Pons (tissue), 1 donor: Measurements from ENCODE around the gene BMP7.

Experiments used
- DNase-seq: peaks from one replicate; pipeline ENCODE4 v3.0.0-alpha.2; 2016; ENCODE audit warnings: low spot score

The BMP7 gene

GRCh38 chr20:57266291-57267157, at the start of gene BMP7:
TSS of gene BMP7 (minus strand) at chr20:57266641. CDS start at chr20:57266122, 519 bp downstream.
- peak; percentile 49 for DNase-seq

DNA sequence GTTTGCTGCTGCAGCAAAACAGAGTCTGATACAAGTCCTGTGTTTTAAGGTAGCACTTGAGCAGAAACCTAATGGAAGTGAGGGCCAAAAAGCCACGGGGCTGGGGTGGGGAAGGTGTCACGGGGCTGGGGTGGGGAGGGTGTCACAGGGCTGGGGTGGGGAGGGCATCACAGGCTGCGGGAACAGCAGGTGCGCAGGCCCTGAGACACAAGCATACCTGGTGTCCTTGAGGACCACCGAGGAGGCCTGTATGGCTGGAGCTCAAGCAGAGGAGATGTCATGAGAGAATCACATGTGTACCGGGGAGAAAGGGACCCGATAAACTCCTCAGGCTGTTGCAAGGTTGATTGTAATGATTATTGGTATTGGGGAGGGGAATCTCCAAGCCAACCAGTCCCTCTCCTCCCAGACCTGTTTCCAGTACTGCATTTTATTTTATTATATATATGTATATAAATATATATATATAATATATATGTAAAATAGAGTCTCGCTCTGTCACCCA, 49.6 kb upstream of the BMP7 start:
- no peak for DNase-seq

DNA sequence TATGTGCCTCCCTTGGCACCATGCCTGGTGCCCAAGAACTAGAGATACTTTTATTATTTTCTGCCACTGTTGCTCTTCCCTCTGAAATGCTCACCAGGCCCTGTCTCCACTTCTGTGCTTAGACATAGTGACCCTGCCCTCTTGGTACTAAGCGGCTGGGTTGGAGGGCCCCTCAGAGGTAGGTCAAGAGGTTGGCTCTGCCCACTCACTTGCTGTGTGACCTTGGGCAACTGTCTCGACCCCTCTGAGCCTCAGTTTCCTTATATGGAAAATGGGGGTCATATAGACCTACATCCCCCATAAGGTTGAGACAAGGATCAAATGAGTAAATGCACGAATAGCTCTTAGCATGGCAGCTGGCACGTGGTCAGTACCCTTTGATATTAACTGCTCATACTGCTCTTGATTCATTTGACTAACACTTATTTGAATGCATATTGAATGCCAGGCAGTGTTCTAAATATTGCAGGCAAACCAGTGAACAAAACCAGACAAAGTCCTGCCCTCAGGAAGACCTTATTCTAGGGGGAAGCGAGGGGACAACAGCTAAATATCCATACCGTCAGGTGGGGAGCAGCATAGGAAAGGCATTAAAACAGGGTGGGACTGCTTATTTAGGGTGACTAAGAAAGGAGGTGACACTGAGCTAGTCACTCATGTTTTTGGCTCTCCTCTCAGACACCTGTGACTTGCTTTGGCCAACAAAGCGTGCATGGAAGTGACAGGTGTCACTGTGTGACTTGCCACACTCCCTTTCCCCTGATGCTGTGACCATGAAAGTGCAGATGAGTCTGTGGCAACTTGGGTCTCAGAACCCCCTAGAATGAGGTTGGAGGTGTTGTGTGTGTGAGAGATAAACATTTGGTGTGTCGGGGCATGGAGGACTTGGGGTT, 48.9 kb upstream of the BMP7 start:
- no peak for DNase-seq

- DNase-seq = no peak
Measured at GRCh38 chr20:57313951-57314350, 47.5 kb upstream of the BMP7 start.

DNA sequence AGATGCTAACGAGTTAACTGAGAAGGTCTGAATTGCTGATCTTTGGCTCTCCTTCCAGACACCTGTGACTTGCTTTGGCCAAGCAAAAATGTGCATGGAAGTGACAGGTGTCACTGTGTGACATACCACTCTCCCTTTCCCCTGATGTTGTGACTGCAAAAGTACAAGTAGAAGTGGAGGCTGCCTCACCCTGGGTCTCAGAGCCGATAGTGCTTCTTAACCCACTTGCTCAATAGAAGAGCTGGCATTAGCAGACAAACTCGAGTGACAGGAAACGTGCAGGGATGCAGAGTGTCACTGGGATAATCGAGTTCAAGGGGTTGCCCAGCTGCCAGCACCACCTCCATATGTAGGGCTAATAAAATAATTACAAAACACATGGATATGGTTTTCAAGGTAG, 46.8 kb upstream of the BMP7 start:
- DNase-seq = no peak

GRCh38 chr20:57312138-57312537, 45.7 kb upstream of the BMP7 start:
- no peak for DNase-seq

GRCh38 chr20:57310821-57311514, 44.5 kb upstream of the BMP7 start:
- DNase-seq = no peak

DNA sequence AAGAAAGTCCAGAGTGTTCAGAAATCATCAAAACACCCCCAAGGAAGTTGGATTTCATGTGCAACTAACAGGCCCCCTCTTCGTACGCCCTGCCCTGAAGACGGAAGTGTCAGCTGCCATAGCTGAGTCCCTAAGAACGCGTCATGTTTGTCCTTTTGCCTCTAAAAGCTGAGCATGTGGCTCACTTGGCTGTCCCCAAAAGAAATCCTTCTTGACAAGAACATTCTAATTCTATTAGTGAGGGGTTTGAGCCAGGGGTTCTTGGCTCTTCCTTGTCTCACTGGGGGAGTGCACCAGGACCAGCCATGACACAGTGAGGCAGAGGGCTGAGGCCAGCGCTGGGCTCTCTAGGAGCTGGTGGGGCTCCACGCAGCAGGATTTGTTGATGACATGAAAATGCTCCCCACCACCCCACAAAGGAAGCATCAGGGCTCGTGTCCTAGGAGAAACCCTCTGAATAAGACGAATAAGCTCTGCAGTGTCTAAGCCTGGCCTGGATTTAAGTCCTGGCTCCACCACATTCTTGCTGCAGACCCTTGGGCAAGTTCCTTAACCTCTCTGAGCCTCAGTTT, 43.2 kb upstream of the BMP7 start:
- peak; percentile 30 for DNase-seq

DNA sequence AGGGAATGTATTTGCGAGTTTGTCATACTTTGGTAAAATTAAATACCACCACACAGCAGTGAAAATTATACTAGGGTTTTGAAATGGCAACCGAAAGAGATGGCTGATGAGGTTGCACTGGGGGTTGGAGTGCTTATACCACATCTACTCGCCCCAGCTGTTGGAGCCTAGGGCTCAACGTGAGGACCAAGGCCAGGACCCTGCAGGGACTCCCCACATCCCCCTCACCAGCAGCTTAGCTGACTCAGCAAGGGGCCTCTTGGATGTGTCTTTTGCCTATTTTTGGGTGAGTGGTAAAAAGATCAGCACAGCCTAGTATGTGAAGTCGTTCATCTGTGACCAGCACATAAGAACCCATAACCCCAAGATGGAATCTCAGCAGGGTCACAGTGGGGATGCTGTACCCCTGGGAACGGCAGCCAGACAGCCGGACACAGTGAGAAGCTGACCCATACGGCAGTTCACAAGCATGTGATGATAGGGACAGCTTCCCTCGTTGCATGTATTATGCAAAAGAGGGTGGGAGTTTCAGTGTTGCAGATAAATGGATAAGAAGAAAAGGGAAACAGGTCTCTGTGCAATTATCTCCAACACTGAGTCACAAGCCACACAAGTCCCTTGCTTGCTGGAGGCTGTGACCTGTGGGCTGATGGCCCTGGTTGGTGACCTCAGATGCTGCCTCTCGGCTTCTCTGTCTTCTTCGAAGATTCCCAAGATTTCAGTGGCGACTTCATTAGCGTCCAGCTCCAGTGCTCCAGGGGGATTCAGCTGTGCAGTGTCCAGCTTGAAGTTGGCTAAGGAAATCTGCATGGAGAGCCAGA, 42.2 kb upstream of the BMP7 start:
- no peak for DNase-seq

DNA sequence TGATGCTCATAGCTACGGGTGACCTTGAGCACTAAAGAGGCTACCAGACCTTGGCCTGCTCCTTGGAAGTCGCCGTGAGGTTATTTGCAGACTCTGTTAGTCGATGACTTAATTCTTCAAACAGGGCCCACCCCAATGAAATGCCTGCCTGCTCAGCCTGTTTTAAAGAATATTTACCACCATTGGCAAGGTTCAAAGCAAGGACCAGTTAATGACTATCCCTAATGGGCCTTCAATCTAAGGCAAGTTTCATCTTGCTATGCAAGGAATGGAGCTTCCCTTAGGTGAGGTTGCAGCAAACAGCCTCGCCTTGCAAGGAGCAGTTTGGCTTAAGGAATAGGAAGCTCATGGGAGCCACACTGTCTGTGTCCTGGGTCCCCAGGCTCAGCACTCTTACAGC, 40.3 kb upstream of the BMP7 start:
- DNase-seq = no peak

DNA sequence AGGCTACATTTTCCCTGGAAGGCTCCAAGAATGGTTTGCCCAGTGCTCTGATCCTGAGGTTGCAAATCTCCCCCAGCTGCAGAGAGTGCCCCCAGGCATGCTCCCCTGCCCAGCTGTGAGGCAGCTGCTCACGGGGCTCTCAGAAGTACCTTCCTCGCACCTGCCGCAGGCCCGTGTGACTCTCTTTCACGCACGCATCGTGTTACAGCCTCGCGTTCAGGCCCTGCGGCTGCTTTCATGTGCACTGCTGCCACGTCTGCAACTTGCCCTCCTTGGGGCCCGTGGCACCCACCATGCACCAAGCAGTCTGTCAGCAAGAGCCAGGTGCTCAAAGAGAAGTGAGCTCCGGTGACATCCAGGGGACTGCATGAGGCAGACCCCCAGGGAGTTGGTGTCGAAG, 34.6 kb upstream of the BMP7 start:
- DNase-seq = no peak

- no peak for DNase-seq
Measured at GRCh38 chr20:57298457-57298856, 32.0 kb upstream of the BMP7 start.

DNA sequence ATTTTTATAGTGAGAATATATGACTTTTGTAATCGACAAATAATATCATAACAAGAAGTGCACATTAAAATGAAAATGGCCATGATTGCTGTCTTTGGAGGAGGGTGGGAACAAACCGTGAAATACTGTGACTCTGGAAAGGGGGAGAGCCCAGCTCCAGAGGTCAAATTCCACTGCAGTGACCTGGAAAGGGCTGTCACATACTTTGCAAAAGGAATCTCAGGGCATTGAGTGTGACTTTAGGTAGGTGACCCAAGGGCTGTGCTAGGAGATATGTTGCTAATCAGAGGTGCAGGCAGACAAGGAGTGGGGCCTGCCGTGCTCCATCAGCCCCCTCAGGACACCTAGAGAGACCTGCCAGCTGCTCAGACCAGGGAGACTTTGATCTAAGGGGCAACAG, 28.1 kb upstream of the BMP7 start:
- no peak for DNase-seq

GRCh38 chr20:57293995-57294394, 27.6 kb upstream of the BMP7 start:
- no peak for DNase-seq

GRCh38 chr20:57292611-57293010, 26.2 kb upstream of the BMP7 start:
- DNase-seq = no peak

DNA sequence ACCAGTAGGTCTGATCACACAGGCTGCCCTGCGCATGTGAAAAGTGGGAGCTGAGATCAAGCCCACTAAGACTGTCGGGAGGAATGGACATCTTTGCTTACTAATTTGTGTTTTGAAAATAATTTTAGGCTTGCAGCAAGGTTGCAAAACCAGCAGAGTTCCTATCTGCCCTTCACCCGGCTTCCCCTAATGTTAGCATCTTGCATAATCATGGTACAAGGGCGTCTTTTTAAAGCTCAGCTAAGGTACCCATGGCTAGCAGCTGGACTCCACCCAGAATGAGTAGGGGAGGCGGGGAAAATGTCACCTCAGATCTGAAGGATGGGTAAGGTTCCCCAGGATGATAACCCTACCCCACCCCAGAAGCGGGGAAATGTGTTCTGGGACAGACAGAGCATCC, 25.3 kb upstream of the BMP7 start:
- no peak for DNase-seq

- no peak for DNase-seq
Measured at GRCh38 chr20:57291003-57291402, 24.6 kb upstream of the BMP7 start.

- DNase-seq = no peak
Measured at GRCh38 chr20:57290178-57290484, 23.7 kb upstream of the BMP7 start.

GRCh38 chr20:57289391-57290177, 23.1 kb upstream of the BMP7 start:
- DNase-seq = peak; percentile 58

GRCh38 chr20:57288651-57289277, 22.3 kb upstream of the BMP7 start:
- peak; percentile 35 for DNase-seq
